HepG2 (cell line): ENCODE data around the gene FZD7. TPM values are rescaled to one million over a fixed set of nuclear protein-coding genes. Genes with fewer than 3 reads are reported as not detected.

Source experiments
- IRF2 ChIP-seq: IDR thresholded peaks from 2 replicates; pipeline ENCODE4 v1.6.1; 2018; ENCODE audit warnings: missing genetic modification reagents, missing compliant biosample characterization
- MATR3 ChIP-seq: sonication (generic); formaldehyde crosslinking; IDR thresholded peaks from 2 replicates; pipeline ENCODE4 v1.4.0; 2020; ENCODE audit warnings: missing genetic modification reagents
- ONECUT2 ChIP-seq: sonication (generic); formaldehyde crosslinking; IDR thresholded peaks from 2 replicates; pipeline ENCODE4 v1.4.0; 2020; ENCODE audit warnings: missing genetic modification reagents
- SALL1 ChIP-seq: sonication (generic); formaldehyde crosslinking; IDR thresholded peaks from 2 replicates; pipeline ENCODE4 v1.8.0; 2022; ENCODE audit warnings: mild to moderate bottlenecking, missing genetic modification reagents
- TP53 ChIP-seq: sonication (generic); formaldehyde crosslinking; conservative IDR thresholded peaks from 2 replicates; pipeline ENCODE4 v1.4.0; 2020; ENCODE audit warnings: missing genetic modification reagents
- ZNF234 ChIP-seq: sonication (generic); formaldehyde crosslinking; conservative IDR thresholded peaks from 2 replicates; pipeline ENCODE4 v1.5.1; 2020; ENCODE audit warnings: mild to moderate bottlenecking, missing genetic modification reagents
- ZNF331 ChIP-seq: sonication (generic); formaldehyde crosslinking; IDR thresholded peaks from 2 replicates; pipeline ENCODE4 v1.4.0; 2020; ENCODE audit warnings: missing genetic modification reagents
- ZNF709 ChIP-seq: sonication (generic); formaldehyde crosslinking; IDR thresholded peaks from 2 replicates; pipeline ENCODE4 v1.5.0; 2020; ENCODE audit warnings: mild to moderate bottlenecking, missing genetic modification reagents
- polyA plus RNA-seq, 8 experiments: library from polyadenylated mRNA; depleted of rRNA in 3 of 8; stranded (reverse) in 7 of 8; unstranded in 1 of 8; fragments of >200 nt; fragmentation: Illumina TruSeq in 4 of 8; extraction: Trizol in 4 of 8; gene quantifications; 2 replicates each; pipeline versions ENCODE4 v1.2.1 to v1.2.3, GENCODE V29; 2011 to 2016; ENCODE audit warnings: low read depth in 4 of 8, missing spikeins in 1 of 8, mixed read lengths in 1 of 8; ENCODE audit not compliant: insufficient read depth in 1 of 8
- total RNA-seq, 5 experiments: library from RNA; depleted of rRNA; stranded (reverse); fragments of >200 nt; fragmentation: Illumina TruSeq; extraction: Trizol; gene quantifications; 2 replicates each; pipeline ENCODE4 v1.2.3, GENCODE V29; 2016; ENCODE audit warnings: low read depth in 1 of 5
- TF ChIP-seq, protein P1 (sequence below): sonication (generic); formaldehyde crosslinking; IDR thresholded peaks from 2 replicates; pipeline ENCODE4 v1.8.0; 2022; ENCODE audit warnings: mild to moderate bottlenecking, missing genetic modification reagents, moderate library complexity
- TF ChIP-seq, protein P2 (sequence below): sonication (generic); formaldehyde crosslinking; IDR thresholded peaks from 2 replicates; pipeline ENCODE4 v1.5.1; 2020; ENCODE audit warnings: missing genetic modification reagents, mild to moderate bottlenecking, borderline replicate concordance

Gene FZD7
- total and polyA plus RNA-seq, 2 of the 13 experiments (the other 11 are each of a cell fraction or from before 2014, with no cell fraction given) = 0.13 to 0.38 TPM

DNA sequence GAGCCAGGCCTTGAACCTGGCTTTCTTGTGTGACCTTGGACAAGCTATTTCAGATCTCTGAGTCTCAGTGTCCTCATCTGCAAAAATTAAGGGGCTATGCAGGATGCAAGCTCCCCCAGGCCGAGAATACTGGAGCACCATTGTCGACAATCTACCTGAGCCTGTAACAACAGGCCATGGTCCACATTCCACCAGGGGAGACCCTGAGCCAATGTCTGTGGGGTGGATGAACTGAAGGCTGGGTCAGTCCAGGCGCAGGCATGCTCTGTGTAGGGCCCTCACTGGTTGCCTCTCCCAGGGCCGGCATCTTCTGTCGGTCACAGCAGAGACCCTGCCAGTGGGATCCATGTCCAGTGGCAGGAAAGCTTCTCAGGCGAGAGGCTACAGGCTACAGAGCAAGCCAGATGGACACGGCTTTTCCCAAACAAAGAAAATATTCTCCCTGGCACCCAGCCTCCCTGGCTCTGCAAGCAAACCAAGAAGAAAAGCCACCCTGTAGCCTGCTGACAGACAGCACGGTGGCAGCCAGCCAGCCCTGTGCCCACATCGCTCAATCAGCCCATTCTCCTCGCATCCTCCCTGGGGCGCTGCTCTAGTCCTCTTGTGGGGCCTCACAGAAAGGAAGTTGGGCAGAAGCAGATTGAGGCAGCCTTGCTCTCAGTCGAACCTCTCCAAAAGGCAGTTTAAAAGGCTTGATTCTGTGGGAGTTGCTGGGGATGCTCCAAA lies 48.7 kb upstream of the FZD7 start (continued):
- TF ChIP-seq IRF2 (CRISPR knock-in tag) (no peak), SALL1 (CRISPR knock-in tag) (0 out of 2 replicates have a peak, but pooled peaks have one; percentile 22), MATR3 (CRISPR knock-in tag) (no peak), ONECUT2 (no peak), ZNF709 (CRISPR knock-in tag) (no peak), ZNF234 (CRISPR knock-in tag) (no peak), TP53 (CRISPR knock-in tag) (no peak), ZNF331 (CRISPR knock-in tag) (no peak)
- TF ChIP-seq, protein P1, sequence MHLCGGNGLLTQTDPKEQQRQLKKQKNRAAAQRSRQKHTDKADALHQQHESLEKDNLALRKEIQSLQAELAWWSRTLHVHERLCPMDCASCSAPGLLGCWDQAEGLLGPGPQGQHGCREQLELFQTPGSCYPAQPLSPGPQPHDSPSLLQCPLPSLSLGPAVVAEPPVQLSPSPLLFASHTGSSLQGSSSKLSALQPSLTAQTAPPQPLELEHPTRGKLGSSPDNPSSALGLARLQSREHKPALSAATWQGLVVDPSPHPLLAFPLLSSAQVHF (CRISPR knock-in tag) = no peak
- TF ChIP-seq, protein P2, sequence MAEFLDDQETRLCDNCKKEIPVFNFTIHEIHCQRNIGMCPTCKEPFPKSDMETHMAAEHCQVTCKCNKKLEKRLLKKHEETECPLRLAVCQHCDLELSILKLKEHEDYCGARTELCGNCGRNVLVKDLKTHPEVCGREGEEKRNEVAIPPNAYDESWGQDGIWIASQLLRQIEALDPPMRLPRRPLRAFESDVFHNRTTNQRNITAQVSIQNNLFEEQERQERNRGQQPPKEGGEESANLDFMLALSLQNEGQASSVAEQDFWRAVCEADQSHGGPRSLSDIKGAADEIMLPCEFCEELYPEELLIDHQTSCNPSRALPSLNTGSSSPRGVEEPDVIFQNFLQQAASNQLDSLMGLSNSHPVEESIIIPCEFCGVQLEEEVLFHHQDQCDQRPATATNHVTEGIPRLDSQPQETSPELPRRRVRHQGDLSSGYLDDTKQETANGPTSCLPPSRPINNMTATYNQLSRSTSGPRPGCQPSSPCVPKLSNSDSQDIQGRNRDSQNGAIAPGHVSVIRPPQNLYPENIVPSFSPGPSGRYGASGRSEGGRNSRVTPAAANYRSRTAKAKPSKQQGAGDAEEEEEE (CRISPR knock-in tag) = no peak
